ENCODE data around the gene MGAT4A.

The MGAT4A gene

GRCh38 chr2:98748292-98749065 is 17.5 kb upstream of the MGAT4A start:
- TF ChIP-seq REST (IDR thresholded peaks at IDR 0.05; ENCODE audit: low read depth) (no peak), TEAD4 (IDR thresholded peaks at IDR 0.05) (no peak), NFIC (IDR thresholded peaks at IDR 0.05) (no peak), TAF1 (IDR thresholded peaks at IDR 0.05; ENCODE audit: low read depth) (no peak), USF1 (IDR thresholded peaks at IDR 0.05) (no peak), CEBPB (IDR thresholded peaks at IDR 0.05) (no peak), EGR1 (IDR thresholded peaks at IDR 0.05) (no peak), RAD21 (IDR thresholded peaks at IDR 0.05; ENCODE audit: low read depth) (no peak), ZBTB7A (IDR thresholded peaks at IDR 0.05; ENCODE audit: low read depth) (no peak), CREB1 (IDR thresholded peaks at IDR 0.05; ENCODE audit: low read depth) (no peak), TCF12 (IDR thresholded peaks at IDR 0.05; ENCODE audit: low read depth) (no peak), FOXM1 (IDR thresholded peaks at IDR 0.05; ENCODE audit: borderline replicate concordance, low read depth) (no peak), EP300 (IDR thresholded peaks at IDR 0.05; ENCODE audit: borderline replicate concordance) (no peak), YY1 (IDR thresholded peaks at IDR 0.05; ENCODE audit: low read depth) (no peak), MAX (IDR thresholded peaks at IDR 0.05) (no peak)

- TF ChIP-seq CREB1 (IDR thresholded peaks at IDR 0.05; ENCODE audit: low read depth) (no peak), MAX (IDR thresholded peaks at IDR 0.05) (no peak), FOXM1 (IDR thresholded peaks at IDR 0.05; ENCODE audit: borderline replicate concordance, low read depth) (no peak), NFIC (IDR thresholded peaks at IDR 0.05) (no peak), ZBTB7A (IDR thresholded peaks at IDR 0.05; ENCODE audit: low read depth) (no peak), YY1 (IDR thresholded peaks at IDR 0.05; ENCODE audit: low read depth) (no peak), RAD21 (IDR thresholded peaks at IDR 0.05; ENCODE audit: low read depth) (no peak), EP300 (IDR thresholded peaks at IDR 0.05; ENCODE audit: borderline replicate concordance) (no peak), TAF1 (IDR thresholded peaks at IDR 0.05; ENCODE audit: low read depth) (no peak), EGR1 (IDR thresholded peaks at IDR 0.05) (no peak), CEBPB (IDR thresholded peaks at IDR 0.05) (no peak), REST (IDR thresholded peaks at IDR 0.05; ENCODE audit: low read depth) (no peak), TCF12 (IDR thresholded peaks at IDR 0.05; ENCODE audit: low read depth) (no peak), TEAD4 (IDR thresholded peaks at IDR 0.05) (no peak), USF1 (IDR thresholded peaks at IDR 0.05) (no peak)
Measured at GRCh38 chr2:98747888-98748287, 17.0 kb upstream of the MGAT4A start.

GRCh38 chr2:98746426-98746825 is 15.5 kb upstream of the MGAT4A start:
- TF ChIP-seq CEBPB (IDR thresholded peaks at IDR 0.05) (no peak), REST (IDR thresholded peaks at IDR 0.05; ENCODE audit: low read depth) (no peak), NFIC (IDR thresholded peaks at IDR 0.05) (no peak), MAX (IDR thresholded peaks at IDR 0.05) (no peak)

- TF ChIP-seq REST (IDR thresholded peaks at IDR 0.05; ENCODE audit: low read depth) (no peak), RAD21 (IDR thresholded peaks at IDR 0.05; ENCODE audit: low read depth) (no peak), FOXM1 (IDR thresholded peaks at IDR 0.05; ENCODE audit: borderline replicate concordance, low read depth) (no peak), TCF12 (IDR thresholded peaks at IDR 0.05; ENCODE audit: low read depth) (no peak), USF1 (IDR thresholded peaks at IDR 0.05) (no peak), MAX (IDR thresholded peaks at IDR 0.05) (no peak), NFIC (IDR thresholded peaks at IDR 0.05) (no peak), ZBTB7A (IDR thresholded peaks at IDR 0.05; ENCODE audit: low read depth) (no peak), CEBPB (IDR thresholded peaks at IDR 0.05) (no peak), EGR1 (IDR thresholded peaks at IDR 0.05) (no peak), TAF1 (IDR thresholded peaks at IDR 0.05; ENCODE audit: low read depth) (no peak), CREB1 (IDR thresholded peaks at IDR 0.05; ENCODE audit: low read depth) (no peak), YY1 (IDR thresholded peaks at IDR 0.05; ENCODE audit: low read depth) (no peak), TEAD4 (IDR thresholded peaks at IDR 0.05) (no peak)
Measured at GRCh38 chr2:98744595-98744994, 13.7 kb upstream of the MGAT4A start.
